Pancreas (tissue), 10 donors: ENCODE measurements around the gene MCM6. TPM values are rescaled to one million over a fixed set of nuclear protein-coding genes. Genes with fewer than 3 reads are reported as not detected.
A peak's percentile ranks its signal among the peaks of the same experiment; 100 is the strongest.
"Not testable (repeated sequence)": the region's sequence is repeated elsewhere in the genome, so short reads cannot be mapped to it uniquely, and the experiment has no call there.

Experiments
- ATAC-seq, 4 donors: fragments of 200-7000 bp; cut with Tn5 transposase; one replicate each; pipeline versions ENCODE4 v1.8.0 to v1.9.1; 2020; ENCODE audit warnings: mild to moderate bottlenecking in 4 of 4, moderate library complexity in 4 of 4
- DNase-seq, 6 donors: peaks; one replicate each; pipeline ENCODE4 v3.0.0-alpha.2; 2020
- FAIRE-seq: peaks from 2 replicates; lab custom pipeline; 2012; peaks lifted over from hg19 to GRCh38; lab: Jason Lieb, UNC
- H3K27ac ChIP-seq, 4 donors: fragments of 200-600 bp; sonication (generic); 1 replicate in 3 of 4; 2 replicates in 1 of 4; pipeline versions ENCODE4 v1.5.0 to v1.8.0; 2020
- H3K27me3 ChIP-seq, 4 donors: fragments of 200-600 bp; one replicate each; pipeline ENCODE4 v1.8.0; 2021
- H3K36me3 ChIP-seq, 3 donors: fragments of 200-600 bp; sonication (generic) in 1 of 3; one replicate each; pipeline versions ENCODE4 v1.5.0 to v1.8.0; 2020 to 2021
- H3K4me1 ChIP-seq, 3 donors: fragments of 200-600 bp; one replicate each; pipeline ENCODE4 v1.8.0; 2021
- H3K4me3 ChIP-seq, 4 donors: fragments of 200-600 bp; sonication (generic) in 2 of 4; one replicate each; pipeline versions ENCODE4 v1.5.0 to v1.8.0; 2020 to 2021
- H3K9me3 ChIP-seq, 4 donors: fragments of 200-600 bp; one replicate each; pipeline ENCODE4 v1.8.0; 2021
- CTCF ChIP-seq, 4 donors: fragments of 200-600 bp; sonication (generic) in 3 of 4; IDR thresholded peaks; one replicate each; pipeline versions ENCODE4 v1.5.0 to v1.8.0; 2021; ENCODE audit warnings: antibody characterized with exemption in 4 of 4
- WGBS, 2 donors: extraction: QIAGEN DNeasy Blood & Tissue Kit; methylation state at CpG; one replicate each; pipeline ENCODE4 v1.1.7; 2013; 5-methylcytosine and 5-hydroxymethylcytosine counted together
- intact Hi-C, 3 donors: fragments of 100-400 bp; cut with DNase I; formaldehyde crosslinking; loops; one replicate each; pipeline versions ENCODE4 v1.11.1 to v1.14.2; 2022
- polyA plus RNA-seq, 2 donors: library from polyadenylated mRNA; stranded (reverse); fragments of 200-250 nt; gene quantifications; one replicate each; pipeline ENCODE4 v1.2.3, GENCODE V29; 2013
- total RNA-seq, 6 donors: library from RNA; stranded (reverse); fragmentation: NEBNext Ultra II Directional in 4 of 6; extraction: Animal tissue kit (Norgen Biotek cat#: 25700) in 4 of 6; gene quantifications; one replicate each; pipeline versions ENCODE4 v1.2.1 to v1.2.4, GENCODE V29; 2021 to 2023
- donor health status: healthy with polysubstance abuse.
- donor health status: DM: no; HTN: no; CAD: no; lungs with moderate emphysema.
- donor health status: DM: no; HTN: no; CAD: no.
- donor health status: control.
- donor health status: control.
- donor health status: Bipolar disorder and iron deficiency.
- donor health status: DM: yes; HTN: yes; CAD: no.
- donor health status: DM: no; HTN: no; CAD: no.
- donor health status: DM: no; HTN: no; CAD: no.
- donor health status: DM: yes; HTN: yes; CAD: no.

Gene MCM6
- total and polyA plus RNA-seq, 8 donors: 1.5 to 5.7 (median 2.5) TPM

GRCh38 chr2:135890149-135890548 is 13.9 kb upstream of the MCM6 start:
- DNase-seq (no peak), FAIRE-seq (no peak), ATAC-seq (no peak)
- no peak overlapping the region for H3K4me3 ChIP-seq
- no peaks in the 10 kb centered on the region for H3K9me3 ChIP-seq
- TF ChIP-seq CTCF (IDR thresholded peaks at IDR 0.05): no peak
- no peaks in the 10 kb centered on the region for H3K4me1 ChIP-seq
- H3K36me3 ChIP-seq: no peaks in the 10 kb centered on the region
- H3K27me3 ChIP-seq: no peaks in the 10 kb centered on the region
- intact Hi-C loops: no loop called here
- WGBS, 2 donors: 72 to 93% methylated on average over 4 of the region's 4 CpGs
- H3K27ac ChIP-seq: no peak overlapping the region

GRCh38 chr2:135888587-135888986 is 12.3 kb upstream of the MCM6 start:
- ATAC-seq, H3K27ac ChIP-seq, H3K4me3 ChIP-seq, DNase-seq, H3K27me3 ChIP-seq, FAIRE-seq, H3K4me1 ChIP-seq, intact Hi-C loops, H3K36me3 ChIP-seq, H3K9me3 ChIP-seq: not testable (repeated sequence)
- WGBS, 2 donors: 69 to 76% methylated on average over 5 of the region's 5 CpGs

DNA sequence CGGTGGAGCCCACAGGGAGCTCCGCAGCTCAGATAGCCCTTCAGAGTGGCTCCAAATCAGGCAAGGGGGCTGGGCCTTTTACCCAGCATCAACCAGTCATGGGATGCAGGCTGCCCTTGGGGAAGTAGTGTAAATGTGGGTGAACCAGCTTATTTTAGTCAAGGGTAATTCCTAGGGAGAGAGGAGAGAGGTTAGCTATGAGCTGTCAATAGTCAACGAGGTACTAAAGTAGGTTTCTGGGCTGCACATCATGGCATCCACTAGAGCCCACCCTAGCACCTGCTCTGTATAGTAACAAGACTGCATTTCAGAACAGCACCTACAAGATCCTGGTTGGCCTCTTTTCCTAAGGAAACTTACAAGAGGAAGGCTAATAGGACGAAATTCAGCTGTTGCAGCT is 9.5 kb upstream of the MCM6 start:
- intact Hi-C loops: no loop called here
- no peak for DNase-seq
- Histone ChIP-seq H3K27ac (no peak overlapping the region), H3K4me1 (no peaks in the 10 kb centered on the region), H3K4me3 (no peak overlapping the region), H3K36me3 (no peaks in the 10 kb centered on the region), H3K9me3 (no peaks in the 10 kb centered on the region), H3K27me3 (no peaks in the 10 kb centered on the region)
- TF ChIP-seq CTCF (IDR thresholded peaks at IDR 0.05): no peak
- WGBS, 2 donors: 73 to 86% methylated on average over 4 of the region's 4 CpGs
- FAIRE-seq: no peak
- no peak for ATAC-seq

DNA sequence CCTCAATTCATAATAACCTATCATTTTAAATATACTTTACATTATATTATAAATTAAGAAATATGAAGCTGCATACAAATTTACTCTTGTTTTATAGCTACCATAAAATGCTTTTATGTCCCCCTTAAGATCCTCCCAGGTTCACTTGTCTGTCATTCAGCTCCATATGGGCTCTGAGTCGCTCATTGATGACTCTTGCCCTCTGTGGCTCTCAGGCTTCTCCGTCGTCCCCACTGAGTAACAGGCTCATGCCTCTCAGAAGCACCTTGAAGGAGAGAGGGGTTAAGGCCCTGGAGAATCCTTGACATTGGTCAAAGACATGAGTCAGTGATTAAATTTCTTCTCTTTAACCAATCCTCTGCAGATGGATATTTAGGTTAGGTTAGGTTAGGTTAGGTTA is 6.2 kb upstream of the MCM6 start:
- H3K9me3 ChIP-seq: no peaks in the 10 kb centered on the region
- no peak for TF ChIP-seq CTCF (IDR thresholded peaks at IDR 0.05)
- ATAC-seq: no peak
- H3K27me3 ChIP-seq: no peaks in the 10 kb centered on the region
- no peak overlapping the region for H3K27ac ChIP-seq
- no peak for DNase-seq
- no peaks in the 10 kb centered on the region for H3K4me1 ChIP-seq
- whole genome bisulfite sequencing, 2 donors: 59 to 81% methylated on average over 3 of the region's 3 CpGs
- FAIRE-seq: no peak
- no peak overlapping the region for H3K4me3 ChIP-seq
- intact Hi-C loops: no loop called here
- H3K36me3 ChIP-seq: no peaks in the 10 kb centered on the region

DNA sequence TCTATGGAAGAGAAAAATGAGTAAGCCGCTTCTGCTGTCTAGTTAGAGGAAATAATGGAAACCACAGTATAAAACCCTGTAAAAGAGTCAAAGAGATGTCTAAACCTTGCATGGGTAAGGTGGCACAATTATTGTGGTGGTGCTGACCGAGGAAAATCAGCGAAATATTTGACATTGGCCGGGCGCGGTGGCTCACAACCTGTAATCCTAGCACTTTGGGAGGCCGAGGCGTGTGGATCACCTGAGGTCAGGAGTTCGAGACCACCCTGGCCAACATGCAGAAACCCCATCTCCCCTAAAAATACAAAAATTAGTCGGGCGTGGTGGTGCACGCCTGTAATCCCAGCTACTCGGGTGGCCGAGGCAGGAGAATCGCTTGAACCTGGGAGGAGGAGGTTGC is 527 bp upstream of the MCM6 start:
- H3K4me3 ChIP-seq: peak overlapping the region in 3 of 4 donors; percentile 66 to 86 (median 82)
- intact Hi-C loops, FAIRE-seq, DNase-seq, H3K36me3 ChIP-seq, H3K27me3 ChIP-seq, H3K27ac ChIP-seq, ATAC-seq, H3K9me3 ChIP-seq, H3K4me1 ChIP-seq: not testable (repeated sequence)
- 82 to 87% methylated on average over 15 of the region's 15 CpGs for WGBS, 2 donors

- no peak for TF ChIP-seq CTCF (IDR thresholded peaks at IDR 0.05)
- peak; percentile 57 to 73 (median 68) for ATAC-seq
- Histone ChIP-seq H3K36me3 (no peaks in the 10 kb centered on the region), H3K4me3 (peak overlapping the region; percentile 66 to 92 (median 84)), H3K9me3 (no peaks in the 10 kb centered on the region), H3K27ac (peak overlapping the region; percentile 47 to 73 (median 60)), H3K4me1 (peaks cover 0 to 3% (median 0%) of the 10 kb centered on the region in 3 donors), H3K27me3 (no peaks in the 10 kb centered on the region)
- peak; percentile 15 to 79 (median 46) for DNase-seq
- intact Hi-C loops: no loop called here
- FAIRE-seq: no peak
- WGBS, 2 donors: 3% methylated on average over 26 of the region's 26 CpGs
Observed at GRCh38 chr2:135875491-135876065, 665 bp downstream of the MCM6 start.
